Measurements from ENCODE around the gene PRKAR2A.
A peak's percentile ranks its signal among the peaks of the same experiment; 100 is the strongest.
"Not testable (repeated sequence)": the region's sequence is repeated elsewhere in the genome, so short reads cannot be mapped to it uniquely, and the experiment has no call there.

Gene PRKAR2A

DNA sequence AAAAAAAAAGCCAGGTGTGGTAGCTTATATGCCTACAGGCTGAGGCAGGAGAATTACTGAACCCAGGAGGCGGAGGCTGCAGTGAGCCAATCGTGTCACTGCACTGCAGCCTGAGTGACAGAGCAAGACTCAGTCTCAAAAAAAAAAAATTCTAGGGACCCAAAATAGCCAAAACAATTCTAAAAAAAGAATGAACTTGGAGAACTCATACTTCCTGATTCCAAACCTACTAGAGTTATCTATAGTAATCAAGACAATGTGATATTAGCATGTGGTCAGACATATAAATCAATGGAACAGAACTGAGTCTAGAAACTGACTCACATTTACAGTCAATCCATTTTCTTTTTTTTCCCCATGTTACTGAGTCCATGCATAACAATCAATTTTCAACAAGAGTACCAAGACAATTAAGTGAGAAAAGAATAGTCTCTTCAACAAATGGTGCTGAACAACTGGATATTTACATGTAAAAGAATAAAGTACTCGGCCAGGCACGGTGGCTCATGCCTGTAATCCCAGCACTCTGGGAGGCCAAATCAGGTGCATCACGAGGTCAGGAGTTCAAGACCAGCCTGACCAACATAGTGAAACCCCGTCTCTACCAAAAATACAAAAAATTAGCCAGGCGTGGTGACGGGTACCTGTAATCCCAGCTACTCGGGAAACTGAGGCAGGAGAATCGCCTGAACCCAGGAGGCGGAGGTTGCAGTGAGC is 11.9 kb downstream of the PRKAR2A start:
- TF ChIP-seq, protein P1, sequence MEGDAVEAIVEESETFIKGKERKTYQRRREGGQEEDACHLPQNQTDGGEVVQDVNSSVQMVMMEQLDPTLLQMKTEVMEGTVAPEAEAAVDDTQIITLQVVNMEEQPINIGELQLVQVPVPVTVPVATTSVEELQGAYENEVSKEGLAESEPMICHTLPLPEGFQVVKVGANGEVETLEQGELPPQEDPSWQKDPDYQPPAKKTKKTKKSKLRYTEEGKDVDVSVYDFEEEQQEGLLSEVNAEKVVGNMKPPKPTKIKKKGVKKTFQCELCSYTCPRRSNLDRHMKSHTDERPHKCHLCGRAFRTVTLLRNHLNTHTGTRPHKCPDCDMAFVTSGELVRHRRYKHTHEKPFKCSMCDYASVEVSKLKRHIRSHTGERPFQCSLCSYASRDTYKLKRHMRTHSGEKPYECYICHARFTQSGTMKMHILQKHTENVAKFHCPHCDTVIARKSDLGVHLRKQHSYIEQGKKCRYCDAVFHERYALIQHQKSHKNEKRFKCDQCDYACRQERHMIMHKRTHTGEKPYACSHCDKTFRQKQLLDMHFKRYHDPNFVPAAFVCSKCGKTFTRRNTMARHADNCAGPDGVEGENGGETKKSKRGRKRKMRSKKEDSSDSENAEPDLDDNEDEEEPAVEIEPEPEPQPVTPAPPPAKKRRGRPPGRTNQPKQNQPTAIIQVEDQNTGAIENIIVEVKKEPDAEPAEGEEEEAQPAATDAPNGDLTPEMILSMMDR (IDR thresholded peaks at IDR 0.05; ENCODE audit: low read depth, low read length, missing control alignments): no peak
- in situ Hi-C loops (cut with HindIII; ENCODE audit: low pct_ligation_motif_present, low sequenced_read_pairs): no loop called here

GRCh38 chr3:48832684-48833083 is 15.0 kb downstream of the PRKAR2A start:
- in situ Hi-C loops (cut with HindIII; ENCODE audit: low pct_ligation_motif_present, low sequenced_read_pairs): no loop called here
- DNase-seq: no peak

More for the DNA sequence above, 11.9 kb downstream of the PRKAR2A start:
- H3K27ac ChIP-seq: no peak overlapping the region
- no peaks in the 10 kb centered on the region for H3K36me3 ChIP-seq (replicated peaks)
- no peak overlapping the region for H3K4me3 ChIP-seq (ENCODE audit: low read depth, low read length)
- no peaks in the 10 kb centered on the region for H3K27me3 ChIP-seq (replicated peaks)
- DNase-seq: no peak

GRCh38 chr3:48830715-48831114 is 17.0 kb downstream of the PRKAR2A start:
- in situ Hi-C loops (cut with HindIII; ENCODE audit: low pct_ligation_motif_present, low sequenced_read_pairs): no loop called here
- DNase-seq: no peak
- H3K27ac ChIP-seq: no peak overlapping the region
- H3K36me3 ChIP-seq (replicated peaks): no peaks in the 10 kb centered on the region
- no peaks in the 10 kb centered on the region for H3K27me3 ChIP-seq (replicated peaks)
- TF ChIP-seq, protein P1 (IDR thresholded peaks at IDR 0.05; ENCODE audit: low read depth, low read length, missing control alignments): no peak
- H3K4me3 ChIP-seq (ENCODE audit: low read depth, low read length): no peak overlapping the region

More at GRCh38 chr3:48832684-48833083, 15.0 kb downstream of the PRKAR2A start:
- Histone ChIP-seq H3K4me3 (ENCODE audit: low read depth, low read length) (no peak overlapping the region), H3K36me3 (replicated peaks) (no peaks in the 10 kb centered on the region), H3K27me3 (replicated peaks) (no peaks in the 10 kb centered on the region), H3K27ac (no peak overlapping the region)
- TF ChIP-seq, protein P1 (IDR thresholded peaks at IDR 0.05; ENCODE audit: low read depth, low read length, missing control alignments): no peak

DNA sequence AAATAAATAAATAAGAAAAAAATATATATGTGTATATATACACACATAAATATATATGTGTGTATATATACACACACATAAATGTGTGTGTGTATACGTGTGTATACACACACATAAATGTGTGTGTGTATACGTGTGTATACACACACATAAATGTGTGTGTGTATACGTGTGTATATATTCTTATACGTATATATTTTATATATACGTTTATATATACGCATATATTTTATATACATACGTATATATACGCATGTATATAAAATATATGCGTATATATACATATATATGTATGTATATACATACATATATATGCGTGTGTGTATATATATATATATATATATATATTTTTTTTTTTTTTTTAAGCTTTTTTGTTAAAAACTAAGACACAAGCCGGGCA is 18.1 kb downstream of the PRKAR2A start:
- H3K36me3 ChIP-seq (replicated peaks); in situ Hi-C loops (cut with HindIII; ENCODE audit: low pct_ligation_motif_present, low sequenced_read_pairs); H3K27ac ChIP-seq; H3K4me3 ChIP-seq (ENCODE audit: low read depth, low read length); H3K27me3 ChIP-seq (replicated peaks); DNase-seq: not testable (repeated sequence)

DNA sequence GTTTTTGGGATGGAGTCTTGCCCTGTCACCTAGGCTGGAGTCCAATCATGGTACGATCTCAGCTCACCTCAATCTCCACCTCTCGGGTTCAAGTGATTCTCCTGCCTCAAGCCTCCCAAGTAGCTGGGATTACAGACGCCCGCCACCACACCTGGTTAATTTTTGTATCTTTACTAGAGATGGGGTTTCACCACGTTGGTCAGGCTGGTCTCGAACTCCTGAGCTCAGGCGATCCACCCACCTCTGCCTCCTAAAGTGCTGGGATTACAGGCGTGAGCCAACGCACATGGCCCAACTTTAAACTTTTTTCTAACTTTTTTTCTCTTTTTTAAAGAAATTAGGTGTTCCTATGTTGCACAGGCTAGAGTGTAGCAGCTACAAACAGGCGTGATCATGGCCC is 19.8 kb downstream of the PRKAR2A start:
- H3K36me3 ChIP-seq (replicated peaks); H3K27me3 ChIP-seq (replicated peaks); in situ Hi-C loops (cut with HindIII; ENCODE audit: low pct_ligation_motif_present, low sequenced_read_pairs); DNase-seq; H3K27ac ChIP-seq; H3K4me3 ChIP-seq (ENCODE audit: low read depth, low read length): not testable (repeated sequence)

DNA sequence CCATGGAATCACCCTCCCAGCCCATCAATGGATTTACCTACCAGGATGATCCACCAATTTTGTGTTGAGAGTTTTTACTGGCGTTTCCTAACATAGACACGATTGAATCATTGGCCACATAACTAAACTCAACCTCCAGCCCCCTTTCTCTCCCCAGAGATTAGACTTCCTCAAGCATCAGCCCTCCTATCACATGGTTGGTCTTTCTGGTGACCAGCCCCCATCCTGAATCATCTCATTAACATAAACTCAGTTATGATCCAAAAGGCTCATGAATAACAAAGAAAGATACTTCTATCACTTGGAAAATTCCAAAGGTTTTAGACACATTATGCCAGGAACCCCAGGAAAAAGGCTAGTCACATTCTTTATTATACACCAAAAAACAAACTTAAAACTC is 21.2 kb downstream of the PRKAR2A start:
- in situ Hi-C loops (cut with HindIII; ENCODE audit: low pct_ligation_motif_present, low sequenced_read_pairs): no loop called here
- DNase-seq: peak; percentile 96
- H3K27ac ChIP-seq: peak overlapping the region; percentile 47
- TF ChIP-seq, protein P1 (IDR thresholded peaks at IDR 0.05; ENCODE audit: low read depth, low read length, missing control alignments): no peak
- H3K27me3 ChIP-seq (replicated peaks): no peaks in the 10 kb centered on the region
- H3K36me3 ChIP-seq (replicated peaks): no peaks in the 10 kb centered on the region
- H3K4me3 ChIP-seq (ENCODE audit: low read depth, low read length): no peak overlapping the region
